ENCODE measurements around the gene MCRIP2. TPM values are rescaled to one million over a fixed set of nuclear protein-coding genes. Genes with fewer than 3 reads are reported as not detected.

MCRIP2 gene
- total and polyA plus RNA-seq, 9 of the 15 experiments (the other 6 are each of a cell fraction or from before 2014, with no cell fraction given): 0.80 to 120 (median 35.2) TPM

- TF ChIP-seq, protein P1, sequence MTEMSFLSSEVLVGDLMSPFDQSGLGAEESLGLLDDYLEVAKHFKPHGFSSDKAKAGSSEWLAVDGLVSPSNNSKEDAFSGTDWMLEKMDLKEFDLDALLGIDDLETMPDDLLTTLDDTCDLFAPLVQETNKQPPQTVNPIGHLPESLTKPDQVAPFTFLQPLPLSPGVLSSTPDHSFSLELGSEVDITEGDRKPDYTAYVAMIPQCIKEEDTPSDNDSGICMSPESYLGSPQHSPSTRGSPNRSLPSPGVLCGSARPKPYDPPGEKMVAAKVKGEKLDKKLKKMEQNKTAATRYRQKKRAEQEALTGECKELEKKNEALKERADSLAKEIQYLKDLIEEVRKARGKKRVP (CRISPR knock-in tag; IDR thresholded peaks at IDR 0.05): no peak
- TF ChIP-seq NR2C1 (IDR thresholded peaks at IDR 0.05) (no peak), NR2C1 (tag; IDR thresholded peaks at IDR 0.05) (peak; percentile 31; the same call in 1 of the 2 replicates), HNRNPH1 (optimal IDR thresholded peaks at IDR 0.05; ENCODE audit: low read depth, low read length) (no peak), TAF1 (IDR thresholded peaks at IDR 0.05; ENCODE audit: control insufficient read depth, extremely low read depth, insufficient read depth, low read length, severe bottlenecking) (peak; percentile 24), ZNF511 (CRISPR knock-in tag; IDR thresholded peaks at IDR 0.05) (peak; percentile 92), LARP7 (IDR thresholded peaks at IDR 0.05) (no peak), WHSC1 (IDR thresholded peaks at IDR 0.05; ENCODE audit: low read length) (no peak), COPS2 (conservative IDR thresholded peaks at IDR 0.05) (no peak), PURB (CRISPR knock-in tag; IDR thresholded peaks at IDR 0.05; ENCODE audit: low read depth) (no peak), TEAD4 (IDR thresholded peaks at IDR 0.05; ENCODE audit: low read length) (no peak; the same call in 1 of the 2 replicates), TEAD4 (CRISPR knock-in tag; IDR thresholded peaks at IDR 0.05; ENCODE audit: borderline replicate concordance) (peak; percentile 97), ELF4 (CRISPR knock-in tag; IDR thresholded peaks at IDR 0.05) (no peak), SP1 (CRISPR knock-in tag; IDR thresholded peaks at IDR 0.05) (peak; percentile 50), USF2 (CRISPR knock-in tag; IDR thresholded peaks at IDR 0.05) (peak; percentile 85), ERF (CRISPR knock-in tag; IDR thresholded peaks at IDR 0.05) (no peak), KLF13 (tag; IDR thresholded peaks at IDR 0.05; ENCODE audit: borderline replicate concordance, low read depth) (0 out of 2 replicates have a peak, but pooled peaks have one; percentile 7), SMARCA4 (IDR thresholded peaks at IDR 0.05) (no peak), ARID1B (IDR thresholded peaks at IDR 0.05) (peak; percentile 6; the same call in 1 of the 2 replicates), RNF2 (IDR thresholded peaks at IDR 0.05) (no peak)
- TF ChIP-seq, protein P2, sequence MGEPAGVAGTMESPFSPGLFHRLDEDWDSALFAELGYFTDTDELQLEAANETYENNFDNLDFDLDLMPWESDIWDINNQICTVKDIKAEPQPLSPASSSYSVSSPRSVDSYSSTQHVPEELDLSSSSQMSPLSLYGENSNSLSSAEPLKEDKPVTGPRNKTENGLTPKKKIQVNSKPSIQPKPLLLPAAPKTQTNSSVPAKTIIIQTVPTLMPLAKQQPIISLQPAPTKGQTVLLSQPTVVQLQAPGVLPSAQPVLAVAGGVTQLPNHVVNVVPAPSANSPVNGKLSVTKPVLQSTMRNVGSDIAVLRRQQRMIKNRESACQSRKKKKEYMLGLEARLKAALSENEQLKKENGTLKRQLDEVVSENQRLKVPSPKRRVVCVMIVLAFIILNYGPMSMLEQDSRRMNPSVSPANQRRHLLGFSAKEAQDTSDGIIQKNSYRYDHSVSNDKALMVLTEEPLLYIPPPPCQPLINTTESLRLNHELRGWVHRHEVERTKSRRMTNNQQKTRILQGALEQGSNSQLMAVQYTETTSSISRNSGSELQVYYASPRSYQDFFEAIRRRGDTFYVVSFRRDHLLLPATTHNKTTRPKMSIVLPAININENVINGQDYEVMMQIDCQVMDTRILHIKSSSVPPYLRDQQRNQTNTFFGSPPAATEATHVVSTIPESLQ (CRISPR knock-in tag; IDR thresholded peaks at IDR 0.05): no peak
- TF ChIP-seq, protein P3, sequence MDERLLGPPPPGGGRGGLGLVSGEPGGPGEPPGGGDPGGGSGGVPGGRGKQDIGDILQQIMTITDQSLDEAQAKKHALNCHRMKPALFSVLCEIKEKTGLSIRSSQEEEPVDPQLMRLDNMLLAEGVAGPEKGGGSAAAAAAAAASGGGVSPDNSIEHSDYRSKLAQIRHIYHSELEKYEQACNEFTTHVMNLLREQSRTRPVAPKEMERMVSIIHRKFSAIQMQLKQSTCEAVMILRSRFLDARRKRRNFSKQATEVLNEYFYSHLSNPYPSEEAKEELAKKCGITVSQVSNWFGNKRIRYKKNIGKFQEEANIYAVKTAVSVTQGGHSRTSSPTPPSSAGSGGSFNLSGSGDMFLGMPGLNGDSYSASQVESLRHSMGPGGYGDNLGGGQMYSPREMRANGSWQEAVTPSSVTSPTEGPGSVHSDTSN (CRISPR knock-in tag; IDR thresholded peaks at IDR 0.05; ENCODE audit: low read depth): no peak
- TF ChIP-seq, protein P3 (tag; conservative IDR thresholded peaks at IDR 0.05; ENCODE audit: low read depth): no peak
These were observed 53.9 kb downstream of the MCRIP2 start (continued) for GRCh38 chr16:695355-696089.
